ENCODE measurements around the gene ZNF883. TPM values are rescaled to one million over a fixed set of nuclear protein-coding genes. Genes with fewer than 3 reads are reported as not detected.

The ZNF883 gene
- total and polyA plus RNA-seq, 2 of the 8 experiments (the other 6 are each of a cell fraction or from before 2014, with no cell fraction given): 6.1 to 20.2 TPM

DNA sequence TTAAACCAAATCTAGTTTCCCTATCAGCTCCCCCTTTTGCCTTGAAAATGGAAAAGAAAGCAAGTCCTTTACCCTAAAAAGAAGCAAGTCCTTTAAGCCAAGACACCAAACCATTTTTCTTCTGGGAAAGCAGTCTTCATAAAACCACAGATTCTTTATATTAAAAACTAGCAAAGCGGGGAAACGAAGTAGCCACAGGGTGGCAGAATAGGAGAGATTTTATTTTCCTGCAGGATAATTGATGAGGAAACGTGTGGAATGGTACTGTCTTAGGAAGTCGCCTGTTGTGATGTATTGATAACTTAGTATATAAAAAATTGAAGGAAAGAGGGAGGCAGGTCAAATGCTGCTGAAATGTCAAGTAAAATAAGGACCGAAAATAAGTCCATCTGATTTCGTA, 41.1 kb downstream of the ZNF883 start:
- Histone ChIP-seq H2BK12ac (ENCODE audit: low read depth, low read length) (no peak overlapping the region), H3K4ac (replicated peaks; ENCODE audit: insufficient read length, low read depth, low read length) (no peak overlapping the region), H2BK20ac (ENCODE audit: low read length) (no peak overlapping the region), H4K20me1 (replicated peaks in 1 of 2; ENCODE audit: control insufficient read depth in 1 of 2, insufficient read depth in 2 of 2, low read length in 2 of 2) (no peaks in the 10 kb centered on the region), H2BK15ac (ENCODE audit: low read length) (no peak overlapping the region), H3K18ac (ENCODE audit: extremely low read depth, low read length) (no peak overlapping the region), H3K9me3 (ENCODE audit: insufficient read depth in 2 of 2, low read depth in 1 of 2, low read length in 1 of 2) (peaks cover 3 to 7% of the 10 kb centered on the region in 2 experiments; a peak in 2 of 4 replicates), H3K14ac (ENCODE audit: insufficient read length) (no peak overlapping the region), H3K79me2 (ENCODE audit: control insufficient read depth in 1 of 2, insufficient read depth in 2 of 2, low read length in 2 of 2) (no peaks in the 10 kb centered on the region), H3K27me3 (replicated peaks in 1 of 4; ENCODE audit: control insufficient read depth in 3 of 4, extremely low read depth in 1 of 4, insufficient read depth in 3 of 4, low read length in 3 of 4) (peaks cover 0 to 5% (median 0%) of the 10 kb centered on the region in 4 experiments; a peak in 3 of 7 replicates), H4K5ac (ENCODE audit: insufficient read length, low read depth, low read length) (no peak overlapping the region), H3K4me2 (ENCODE audit: insufficient read depth in 1 of 2, low read depth in 2 of 2, low read length in 2 of 2) (no peak overlapping the region), H2AK5ac (ENCODE audit: low read depth, low read length) (no peak overlapping the region), H3K23me2 (ENCODE audit: low read depth, low read length) (no peaks in the 10 kb centered on the region; the same call in 1 of the 2 replicates), H2BK120ac (replicated peaks; ENCODE audit: low read depth, low read length) (no peak overlapping the region), H3K79me1 (ENCODE audit: low read depth, low read length) (no peaks in the 10 kb centered on the region), H4K91ac (replicated peaks; ENCODE audit: insufficient read length, low read length) (no peak overlapping the region), H4K8ac (ENCODE audit: extremely low read depth, insufficient read depth, low read length) (no peak overlapping the region), H3K23ac (ENCODE audit: insufficient read length) (no peak overlapping the region), H2BK5ac (ENCODE audit: low read depth, low read length) (no peak overlapping the region), H3K4me1 (replicated peaks in 1 of 4; ENCODE audit: control insufficient read depth in 3 of 4, insufficient read depth in 4 of 4, low read length in 3 of 4) (no peaks in the 10 kb centered on the region), H3K36me3 (ENCODE audit: control insufficient read depth in 2 of 4, insufficient read depth in 4 of 4, low read length in 3 of 4) (no peaks in the 10 kb centered on the region), H3K56ac (replicated peaks; ENCODE audit: insufficient read length, low read depth, low read length) (no peak overlapping the region), H3K9ac (replicated peaks in 1 of 4; ENCODE audit: extremely low read depth in 1 of 4, low read depth in 3 of 4, low read length in 3 of 4) (no peak overlapping the region), H2AFZ (ENCODE audit: low read length) (no peak overlapping the region), H3K27ac (ENCODE audit: low read depth, low read length) (no peak overlapping the region), H3K4me3 (ENCODE audit: extremely low read depth in 1 of 4, insufficient read depth in 2 of 4, low read depth in 3 of 4, low read length in 4 of 4) (no peak overlapping the region)
- WGBS, 2 experiments (ENCODE audit: extremely low coverage in 1 of 2, insufficient coverage in 1 of 2, insufficient read length in 1 of 2, insufficient replicate concordance in 2 of 2, low coverage in 1 of 2, low lambda C conversion rate in 2 of 2, missing lambda C conversion rate in 1 of 2): 41% methylated on average over 6 of the region's 6 CpGs; no CpG with 5 or more reads in 1 of the 2 experiments
- POLR2A ChIA-PET (ENCODE audit: partially characterized antibody): no interaction called here
- no peak for DNase-seq (ENCODE audit: low read depth in 1 of 2, low spot score in 2 of 2)
- TF ChIP-seq HDAC6 (IDR thresholded peaks at IDR 0.05; ENCODE audit: low read depth, low read length) (no peak), KDM1A (IDR thresholded peaks at IDR 0.05; ENCODE audit: borderline replicate concordance, low read length) (no peak), PHF8 (conservative IDR thresholded peaks at IDR 0.05; ENCODE audit: low read depth, low read length) (no peak), RAD21 (IDR thresholded peaks at IDR 0.05 in 1 of 2, conservative IDR thresholded peaks at IDR 0.05 in 1 of 2; ENCODE audit: low read depth in 2 of 2, low read length in 2 of 2) (peak; percentile 47 to 50), BRCA1 (IDR thresholded peaks at IDR 0.05; ENCODE audit: low read depth, low read length) (no peak)
- TF ChIP-seq, protein P1, sequence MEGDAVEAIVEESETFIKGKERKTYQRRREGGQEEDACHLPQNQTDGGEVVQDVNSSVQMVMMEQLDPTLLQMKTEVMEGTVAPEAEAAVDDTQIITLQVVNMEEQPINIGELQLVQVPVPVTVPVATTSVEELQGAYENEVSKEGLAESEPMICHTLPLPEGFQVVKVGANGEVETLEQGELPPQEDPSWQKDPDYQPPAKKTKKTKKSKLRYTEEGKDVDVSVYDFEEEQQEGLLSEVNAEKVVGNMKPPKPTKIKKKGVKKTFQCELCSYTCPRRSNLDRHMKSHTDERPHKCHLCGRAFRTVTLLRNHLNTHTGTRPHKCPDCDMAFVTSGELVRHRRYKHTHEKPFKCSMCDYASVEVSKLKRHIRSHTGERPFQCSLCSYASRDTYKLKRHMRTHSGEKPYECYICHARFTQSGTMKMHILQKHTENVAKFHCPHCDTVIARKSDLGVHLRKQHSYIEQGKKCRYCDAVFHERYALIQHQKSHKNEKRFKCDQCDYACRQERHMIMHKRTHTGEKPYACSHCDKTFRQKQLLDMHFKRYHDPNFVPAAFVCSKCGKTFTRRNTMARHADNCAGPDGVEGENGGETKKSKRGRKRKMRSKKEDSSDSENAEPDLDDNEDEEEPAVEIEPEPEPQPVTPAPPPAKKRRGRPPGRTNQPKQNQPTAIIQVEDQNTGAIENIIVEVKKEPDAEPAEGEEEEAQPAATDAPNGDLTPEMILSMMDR (IDR thresholded peaks at IDR 0.05; ENCODE audit: control extremely low read depth in 1 of 3, insufficient read depth in 1 of 3, low read depth in 1 of 3, low read length in 3 of 3): peak in 2 of 3 experiments; percentile 7 to 38; a peak in 2 of 4 replicates
- no peak for FAIRE-seq
- CTCF ChIA-PET (ENCODE audit: partially characterized antibody): interaction anchor here (0.6 to 6.0 kb wide), 24 partner anchors 9 to 326 kb away, joined by 3 to 55 read pairs (median 5); no protein-coding TSS in a partner anchor
